ENCODE results near the gene RCN1. TPM values are rescaled to one million over a fixed set of nuclear protein-coding genes. Genes with fewer than 3 reads are reported as not detected.
"Not testable (repeated sequence)": the region's sequence is repeated elsewhere in the genome, so short reads cannot be mapped to it uniquely, and the experiment has no call there.

The RCN1 gene
- total RNA-seq, 1 donor from 2014 or later: 222 TPM

GRCh38 chr11:32118025-32118974 lies 27.4 kb downstream of the RCN1 start:
- no peak for TF ChIP-seq CTCF (conservative IDR thresholded peaks at IDR 0.05; ENCODE audit: low read depth, low read length)
- H3K4me3 ChIP-seq (ENCODE audit: low read depth, low read length): no peak overlapping the region
- DNase-seq (ENCODE audit: low read depth): no peak

DNA sequence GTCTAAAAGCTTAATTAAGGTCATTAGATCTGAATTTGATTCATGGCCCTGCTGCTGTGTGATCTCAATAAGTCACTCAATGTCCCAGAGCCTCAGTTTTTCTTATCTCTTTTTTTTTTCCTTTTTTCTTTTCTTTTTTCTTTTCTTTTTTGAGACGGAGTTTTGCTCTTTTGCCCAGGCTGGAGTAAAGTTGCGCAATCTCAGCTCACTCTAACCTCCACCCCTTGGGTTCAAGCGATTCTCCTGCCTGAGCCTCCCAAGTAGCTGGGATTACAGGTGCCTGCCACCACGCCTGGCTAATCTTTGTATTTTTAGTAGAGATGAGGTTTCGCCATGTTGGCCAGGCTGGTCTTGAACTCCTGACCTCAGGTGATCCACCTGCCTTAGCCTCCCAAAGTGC lies 28.3 kb downstream of the RCN1 start:
- not testable (repeated sequence) for H3K4me3 ChIP-seq (ENCODE audit: low read depth, low read length); DNase-seq (ENCODE audit: low read depth)

DNA sequence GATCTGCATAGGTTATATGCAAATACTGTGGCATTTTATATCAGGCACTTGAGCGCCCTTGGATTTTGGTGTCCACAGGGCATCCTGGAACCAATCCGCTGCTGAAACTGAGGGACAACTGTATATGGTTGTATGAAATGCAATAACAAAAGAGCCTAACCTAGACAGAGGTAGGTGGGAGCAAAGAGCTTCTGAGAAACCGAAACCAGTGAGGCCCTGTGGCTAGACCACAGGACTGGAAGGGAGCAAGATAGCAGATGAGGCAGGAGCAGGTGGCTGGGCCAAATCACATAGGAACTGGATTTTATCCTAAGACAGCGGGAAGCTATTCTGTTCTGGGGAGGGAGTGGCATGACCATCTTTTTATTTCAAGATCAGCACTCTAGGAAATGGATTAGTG lies 30.1 kb downstream of the RCN1 start:
- TF ChIP-seq CTCF (conservative IDR thresholded peaks at IDR 0.05; ENCODE audit: low read depth, low read length): no peak

GRCh38 chr11:32122200-32122599 lies 31.3 kb downstream of the RCN1 start:
- DNase-seq (ENCODE audit: low read depth): no peak
- no peak for TF ChIP-seq CTCF (conservative IDR thresholded peaks at IDR 0.05; ENCODE audit: low read depth, low read length)
- no peak overlapping the region for H3K4me3 ChIP-seq (ENCODE audit: low read depth, low read length)

More for the DNA sequence above, 30.1 kb downstream of the RCN1 start:
- no peak for DNase-seq (ENCODE audit: low read depth)
- H3K4me3 ChIP-seq (ENCODE audit: low read depth, low read length): no peak overlapping the region

- no peak overlapping the region for H3K4me3 ChIP-seq (ENCODE audit: low read depth, low read length)
- TF ChIP-seq CTCF (conservative IDR thresholded peaks at IDR 0.05; ENCODE audit: low read depth, low read length): no peak
- DNase-seq (ENCODE audit: low read depth): no peak
Measured at GRCh38 chr11:32131321-32131720, 40.4 kb downstream of the RCN1 start.

- no peak overlapping the region for H3K4me3 ChIP-seq (ENCODE audit: low read depth, low read length)
- TF ChIP-seq CTCF (conservative IDR thresholded peaks at IDR 0.05; ENCODE audit: low read depth, low read length): no peak
- no peak for DNase-seq (ENCODE audit: low read depth)
Measured at GRCh38 chr11:32136657-32137056, 45.8 kb downstream of the RCN1 start.

DNA sequence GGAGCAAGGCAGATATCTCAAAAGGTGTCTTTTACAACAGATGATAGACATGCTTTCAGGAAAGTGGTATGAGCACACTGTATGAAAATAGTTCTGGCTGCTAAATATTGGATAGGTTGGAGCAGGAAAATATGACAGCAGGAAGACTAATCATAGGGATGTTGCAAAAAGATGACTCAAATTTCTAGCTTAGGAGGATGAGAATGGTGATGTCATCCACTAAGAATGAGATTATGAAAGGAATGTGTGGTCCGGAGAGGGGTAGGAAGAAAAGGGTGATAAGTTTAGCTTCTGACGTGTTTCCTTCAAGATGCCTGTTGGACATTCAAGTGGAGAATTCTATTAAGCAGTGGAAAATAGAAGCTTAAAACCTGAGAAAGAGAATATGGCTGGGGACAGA lies 46.4 kb downstream of the RCN1 start:
- H3K4me3 ChIP-seq (ENCODE audit: low read depth, low read length): no peak overlapping the region
- no peak for TF ChIP-seq CTCF (conservative IDR thresholded peaks at IDR 0.05; ENCODE audit: low read depth, low read length)
- peak; percentile 81 for DNase-seq (ENCODE audit: low read depth)
